ENCODE results near the gene RPL37. TPM values are rescaled to one million over a fixed set of nuclear protein-coding genes. Genes with fewer than 3 reads are reported as not detected.

Gene RPL37
- total and polyA plus RNA-seq, 2 donors (not counting 3 experiments of a cell fraction or from before 2014, with no cell fraction given), result 259 to 1,348 TPM

DNA sequence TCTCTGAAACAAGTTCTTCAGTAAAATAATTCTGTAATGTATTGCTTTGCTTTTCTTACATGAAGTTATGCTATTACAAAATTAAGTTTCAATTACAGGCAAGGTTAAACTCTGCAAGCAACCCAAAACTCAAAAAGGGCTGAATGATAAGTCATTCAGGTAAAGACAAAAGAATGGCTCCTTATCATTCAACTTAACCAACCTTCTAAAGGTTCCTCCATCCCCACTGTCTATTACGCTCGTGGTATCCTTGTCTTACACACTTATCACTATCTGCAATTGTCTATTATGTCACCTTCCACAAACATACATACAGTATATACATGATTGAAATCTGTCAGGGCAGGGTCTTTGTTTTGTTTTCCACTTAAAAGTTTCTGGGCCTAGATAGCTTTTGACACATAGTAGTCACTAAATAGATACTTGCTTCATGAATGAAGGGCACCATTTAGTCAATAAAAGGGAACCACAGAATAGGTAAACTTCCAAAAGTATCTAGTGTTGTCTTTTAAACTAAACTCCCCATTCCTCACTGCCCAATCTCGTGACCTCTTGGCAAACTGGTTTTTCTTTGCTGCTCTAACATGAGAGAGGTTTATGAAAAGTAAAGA lies 6.9 kb downstream of the RPL37 start:
- dilution Hi-C loops (cut with MboI; ENCODE audit: extremely low pct_ligation_motif_present, low sequenced_read_pairs), result no loop called here
- Histone ChIP-seq H3K36me3 (ENCODE audit: control insufficient read depth in 2 of 2, extremely low read depth in 1 of 2, insufficient read depth in 2 of 2, low read length in 2 of 2) (peaks cover 29 to 47% of the 10 kb centered on the region in 2 experiments), H3K9me1 (replicated peaks; ENCODE audit: control insufficient read depth, extremely low read depth, insufficient read depth, low read length) (no peaks in the 10 kb centered on the region), H4K20me1 (replicated peaks; ENCODE audit: control insufficient read depth, extremely low read depth, insufficient read depth, low read length) (peaks cover 3% of the 10 kb centered on the region), H3K9ac (replicated peaks; ENCODE audit: extremely low read depth, insufficient read depth, low read length) (no peak overlapping the region), H3K4me2 (ENCODE audit: insufficient read depth, low read length) (no peak overlapping the region), H3K4me3 (replicated peaks in 1 of 3; ENCODE audit: insufficient read depth in 1 of 3, low read depth in 1 of 3, low read length in 3 of 3) (no peak overlapping the region), H3K9me3 (replicated peaks; ENCODE audit: control insufficient read depth, insufficient read depth, low read length) (no peaks in the 10 kb centered on the region), H3K27ac (ENCODE audit: insufficient read depth, low read depth, low read length) (no peak overlapping the region), H3K4me1 (ENCODE audit: control insufficient read depth, extremely low read depth, insufficient read depth, low read length) (peaks cover 10% of the 10 kb centered on the region), H3K79me2 (ENCODE audit: control insufficient read depth, insufficient read depth, low read length) (peaks cover 40% of the 10 kb centered on the region), H2AFZ (ENCODE audit: low read depth, low read length) (no peak overlapping the region), H3K27me3 (ENCODE audit: control insufficient read depth in 2 of 2, insufficient read depth in 2 of 2, low read length in 2 of 2) (no peaks in the 10 kb centered on the region)
- FAIRE-seq, result no peak
- DNase-seq (ENCODE audit: low read depth, low spot score), result no peak
- CTCF ChIA-PET, result no interaction called here
- intact Hi-C loops (cut with micrococcal nuclease), result no loop called here
- TF ChIP-seq POLR2AphosphoS5 (IDR thresholded peaks at IDR 0.05; ENCODE audit: insufficient read depth, low read depth, low read length) (no peak), POLR2A (IDR thresholded peaks at IDR 0.05; ENCODE audit: low read depth, low read length) (peak; percentile 17)
- POLR2A ChIA-PET, result interaction anchor here (1.4 to 2.1 kb wide), 2 partner anchors 15 to 30 kb away, joined by 3 to 6 read pairs; partner anchors contain the start of gene PRKAA1
- BruUV-seq (replicated peaks), result no TSS peak

DNA sequence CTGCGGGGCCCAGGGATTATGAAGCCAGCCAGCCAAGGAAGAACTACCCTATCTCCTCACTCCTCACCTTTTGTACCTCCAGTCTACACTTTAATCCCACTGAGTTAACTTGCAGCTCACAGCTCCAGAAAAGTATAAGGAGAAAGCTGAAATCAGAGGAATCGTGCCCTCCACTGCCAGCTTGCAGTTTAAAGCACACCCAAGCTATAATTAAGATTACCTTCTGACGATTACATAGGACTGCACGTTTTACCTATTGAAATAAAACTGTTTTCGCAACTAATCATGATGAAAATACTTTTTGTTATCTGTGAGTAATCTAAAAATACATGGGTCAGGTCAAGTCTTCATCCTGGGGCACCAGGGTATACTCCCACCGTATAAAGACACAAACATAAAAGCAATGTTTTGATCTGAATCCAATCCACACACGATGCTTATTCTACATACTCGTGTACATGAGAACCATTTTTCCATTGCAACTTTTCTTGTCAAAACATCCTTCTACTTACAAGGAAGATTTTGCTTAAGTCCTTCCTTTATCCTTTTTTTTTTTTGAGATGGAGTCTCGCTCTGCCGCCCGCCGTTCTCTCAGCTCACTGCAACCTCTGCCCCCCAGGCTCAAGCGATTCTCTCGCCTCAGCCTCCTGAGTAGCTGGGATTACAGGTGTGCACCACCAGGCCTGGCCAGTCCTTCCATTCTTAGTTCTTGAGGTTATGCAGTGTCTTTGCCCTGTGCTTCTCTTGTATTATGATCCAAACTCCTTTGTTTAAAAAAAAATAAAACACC lies 7.6 kb downstream of the RPL37 start:
- Histone ChIP-seq H3K79me2 (ENCODE audit: control insufficient read depth, insufficient read depth, low read length) (peaks cover 32% of the 10 kb centered on the region), H3K4me3 (replicated peaks in 1 of 3; ENCODE audit: insufficient read depth in 1 of 3, low read depth in 1 of 3, low read length in 3 of 3) (no peak overlapping the region), H3K27ac (ENCODE audit: insufficient read depth, low read depth, low read length) (no peak overlapping the region), H3K4me2 (ENCODE audit: insufficient read depth, low read length) (no peak overlapping the region), H3K27me3 (ENCODE audit: control insufficient read depth in 2 of 2, insufficient read depth in 2 of 2, low read length in 2 of 2) (no peaks in the 10 kb centered on the region), H3K9me3 (replicated peaks; ENCODE audit: control insufficient read depth, insufficient read depth, low read length) (no peaks in the 10 kb centered on the region), H3K9ac (replicated peaks; ENCODE audit: extremely low read depth, insufficient read depth, low read length) (no peak overlapping the region), H4K20me1 (replicated peaks; ENCODE audit: control insufficient read depth, extremely low read depth, insufficient read depth, low read length) (no peaks in the 10 kb centered on the region), H2AFZ (ENCODE audit: low read depth, low read length) (no peak overlapping the region), H3K36me3 (ENCODE audit: control insufficient read depth in 2 of 2, extremely low read depth in 1 of 2, insufficient read depth in 2 of 2, low read length in 2 of 2) (peaks cover 29 to 39% of the 10 kb centered on the region in 2 experiments), H3K9me1 (replicated peaks; ENCODE audit: control insufficient read depth, extremely low read depth, insufficient read depth, low read length) (no peaks in the 10 kb centered on the region), H3K4me1 (ENCODE audit: control insufficient read depth, extremely low read depth, insufficient read depth, low read length) (peaks cover 3% of the 10 kb centered on the region)
- CTCF ChIA-PET, result no interaction called here
- FAIRE-seq, result no peak
- TF ChIP-seq POLR2A (IDR thresholded peaks at IDR 0.05; ENCODE audit: low read depth, low read length) (peak; percentile 15), GATA2 (IDR thresholded peaks at IDR 0.05; ENCODE audit: insufficient read depth, insufficient read length, low read depth, low read length) (no peak)
- no TSS peak for BruUV-seq (replicated peaks)
- intact Hi-C loops (cut with micrococcal nuclease), result no loop called here
- dilution Hi-C loops (cut with MboI; ENCODE audit: extremely low pct_ligation_motif_present, low sequenced_read_pairs), result no loop called here
- DNase-seq (ENCODE audit: low read depth, low spot score), result no peak
- POLR2A ChIA-PET, result interaction anchor here (1.4 to 2.1 kb wide), 2 partner anchors 16 to 29 kb away, joined by 3 to 6 read pairs; partner anchors contain the start of gene PRKAA1
